Esophagus squamous epithelium (tissue), 5 donors: Measurements from ENCODE around the gene SMYD3. TPM values are rescaled to one million over a fixed set of nuclear protein-coding genes. Genes with fewer than 3 reads are reported as not detected.

Source experiments
- DNase-seq: peaks from one replicate; lab custom pipeline; 2025; lab: John Stamatoyannopoulos, UW
- H3K27ac ChIP-seq, 4 donors: fragments of 200-600 bp; sonication (generic); one replicate each; pipeline ENCODE4 v1.5.1; 2016 to 2019; ENCODE audit warnings: mild to moderate bottlenecking in 1 of 4
- H3K27me3 ChIP-seq, 4 donors: fragments of 200-600 bp; sonication (generic); 1 replicate in 3 of 4; 2 replicates in 1 of 4; pipeline versions ENCODE4 v1.5.1 to v1.6.0; 2017 to 2021; ENCODE audit warnings: antibody characterized with exemption in 1 of 4
- H3K36me3 ChIP-seq, 3 donors: fragments of 200-600 bp; sonication (generic); one replicate each; pipeline ENCODE4 v1.5.1; 2016 to 2019
- H3K4me1 ChIP-seq, 3 donors: fragments of 200-600 bp; sonication (generic); one replicate each; pipeline ENCODE4 v1.5.1; 2017 to 2019
- H3K4me3 ChIP-seq, 4 donors: fragments of 200-600 bp; sonication (generic); 1 replicate in 3 of 4; 2 replicates in 1 of 4; pipeline ENCODE4 v1.5.1; 2016 to 2019; ENCODE audit warnings: mild to moderate bottlenecking in 2 of 4, moderate library complexity in 1 of 4
- H3K9me3 ChIP-seq, 3 donors: fragments of 200-600 bp; sonication (generic); one replicate each; pipeline ENCODE4 v1.5.1; 2016 to 2019
- POLR2A ChIP-seq, 4 donors: fragments of 450-650 bp; IDR thresholded peaks; one replicate each; pipeline ENCODE4 v1.6.1; 2017; ENCODE audit warnings: antibody characterized with exemption in 4 of 4, mild to moderate bottlenecking in 4 of 4, moderate library complexity in 3 of 4
- WGBS, 2 donors: methylation state at CpG; one replicate each; pipeline ENCODE4 v1.1.5; 2018; 5-methylcytosine and 5-hydroxymethylcytosine counted together
- intact Hi-C: fragments of 100-400 bp; cut with DNase I; formaldehyde crosslinking; loops from one replicate; pipeline ENCODE4 v1.15.0; 2022
- total RNA-seq, 4 donors: library from RNA; depleted of rRNA; stranded (reverse); fragments of >200 nt; gene quantifications; one replicate each; pipeline ENCODE4 v1.1.0, GENCODE V29; 2016
- TF ChIP-seq, protein P1 (sequence below), 6 experiments: fragments of 450-650 bp in 4 of 6; fragments of 200-600 bp in 2 of 6; sonication (generic) in 2 of 6; IDR thresholded peaks; one replicate each; pipeline ENCODE4 v1.5.1; 2016 to 2019; ENCODE audit warnings: antibody characterized with exemption in 6 of 6, mild to moderate bottlenecking in 4 of 6, moderate library complexity in 4 of 6
- donor health status: DM: yes; HTN: yes; CAD: no.

Gene SMYD3
- total RNA-seq, 4 donors from 2014 or later = 8.4 to 15.8 (median 11.5) TPM

DNA sequence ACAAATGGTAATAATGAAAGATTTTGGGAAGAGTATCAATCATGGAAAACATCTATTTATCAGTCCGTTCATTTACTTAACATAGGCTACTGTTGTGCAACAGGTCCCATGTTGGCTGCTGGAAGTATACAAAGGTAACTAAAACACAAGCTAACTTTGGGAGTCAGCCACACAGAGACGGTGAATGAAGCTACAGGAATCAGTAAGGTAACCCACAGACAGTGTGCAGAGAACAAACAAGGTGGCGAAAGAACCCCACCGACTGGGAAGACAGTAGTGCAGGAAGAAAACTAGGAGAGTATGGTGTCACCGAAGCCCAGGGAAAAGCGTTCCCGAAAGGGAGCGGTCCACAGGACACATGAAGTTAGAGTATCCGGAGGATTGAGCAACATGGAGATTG is 342.3 kb downstream of the SMYD3 start:
- Histone ChIP-seq H3K9me3 (no peaks in the 10 kb centered on the region), H3K36me3 (no peaks in the 10 kb centered on the region), H3K27me3 (no peaks in the 10 kb centered on the region), H3K4me3 (no peak overlapping the region), H3K4me1 (peaks cover 0 to 53% (median 14%) of the 10 kb centered on the region in 3 donors), H3K27ac (no peak overlapping the region)
- DNase-seq = no peak
- TF ChIP-seq, protein P1, sequence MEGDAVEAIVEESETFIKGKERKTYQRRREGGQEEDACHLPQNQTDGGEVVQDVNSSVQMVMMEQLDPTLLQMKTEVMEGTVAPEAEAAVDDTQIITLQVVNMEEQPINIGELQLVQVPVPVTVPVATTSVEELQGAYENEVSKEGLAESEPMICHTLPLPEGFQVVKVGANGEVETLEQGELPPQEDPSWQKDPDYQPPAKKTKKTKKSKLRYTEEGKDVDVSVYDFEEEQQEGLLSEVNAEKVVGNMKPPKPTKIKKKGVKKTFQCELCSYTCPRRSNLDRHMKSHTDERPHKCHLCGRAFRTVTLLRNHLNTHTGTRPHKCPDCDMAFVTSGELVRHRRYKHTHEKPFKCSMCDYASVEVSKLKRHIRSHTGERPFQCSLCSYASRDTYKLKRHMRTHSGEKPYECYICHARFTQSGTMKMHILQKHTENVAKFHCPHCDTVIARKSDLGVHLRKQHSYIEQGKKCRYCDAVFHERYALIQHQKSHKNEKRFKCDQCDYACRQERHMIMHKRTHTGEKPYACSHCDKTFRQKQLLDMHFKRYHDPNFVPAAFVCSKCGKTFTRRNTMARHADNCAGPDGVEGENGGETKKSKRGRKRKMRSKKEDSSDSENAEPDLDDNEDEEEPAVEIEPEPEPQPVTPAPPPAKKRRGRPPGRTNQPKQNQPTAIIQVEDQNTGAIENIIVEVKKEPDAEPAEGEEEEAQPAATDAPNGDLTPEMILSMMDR (IDR thresholded peaks at IDR 0.05) = no peak
- no peak for TF ChIP-seq POLR2A (IDR thresholded peaks at IDR 0.05)
- 93 to 98% methylated on average over 9 of the region's 9 CpGs for WGBS, 2 donors
- intact Hi-C loops = no loop called here

DNA sequence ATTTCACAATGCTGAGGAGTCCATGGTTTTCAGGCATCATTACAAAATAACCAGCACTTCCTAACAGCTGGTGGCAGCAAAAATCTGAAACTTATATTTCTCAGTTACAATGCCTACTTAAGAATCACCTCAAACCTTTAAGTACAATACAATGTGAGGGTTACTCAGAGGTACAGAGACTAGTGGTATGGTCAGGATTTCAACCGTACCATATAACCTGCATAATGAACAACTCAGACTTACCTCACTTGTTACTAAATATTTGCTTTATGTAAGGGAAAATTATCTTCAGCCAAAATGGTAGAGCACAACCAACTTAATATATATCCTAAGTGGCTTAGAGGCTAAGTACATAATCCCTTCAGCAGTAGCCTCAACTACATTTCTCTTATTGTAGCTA is 344.5 kb downstream of the SMYD3 start:
- no peaks in the 10 kb centered on the region for H3K27me3 ChIP-seq
- H3K4me3 ChIP-seq = no peak overlapping the region
- H3K9me3 ChIP-seq = no peaks in the 10 kb centered on the region
- DNase-seq = no peak
- intact Hi-C loops = no loop called here
- TF ChIP-seq, protein P1 (IDR thresholded peaks at IDR 0.05) = no peak
- no peaks in the 10 kb centered on the region for H3K36me3 ChIP-seq
- H3K4me1 ChIP-seq = peaks cover 0 to 60% (median 14%) of the 10 kb centered on the region in 3 donors
- WGBS, 2 donors = 62 to 88% methylated on average over 1 of the region's 1 CpG
- H3K27ac ChIP-seq = no peak overlapping the region

DNA sequence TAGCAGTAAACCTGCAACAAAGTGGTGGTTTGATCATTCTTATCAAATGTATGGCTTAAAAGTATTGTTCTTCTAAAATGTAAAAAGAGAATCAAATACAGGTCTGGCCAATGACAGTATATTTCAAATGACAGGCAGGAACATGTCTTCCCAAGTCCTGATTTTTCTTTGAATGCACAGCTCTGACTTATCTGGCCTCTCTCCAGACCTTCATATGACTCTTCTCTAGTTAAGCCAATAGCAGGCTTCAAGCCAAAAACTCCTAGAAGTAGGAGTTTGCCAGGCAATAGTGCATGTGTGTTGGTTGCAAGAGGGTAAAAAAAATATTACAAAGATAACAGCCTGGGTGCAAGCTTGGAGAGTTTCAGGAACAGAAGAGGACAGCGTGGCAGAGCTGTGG is 345.5 kb downstream of the SMYD3 start:
- Histone ChIP-seq H3K4me3 (no peak overlapping the region), H3K9me3 (no peaks in the 10 kb centered on the region), H3K4me1 (peaks cover 0 to 56% (median 14%) of the 10 kb centered on the region in 3 donors), H3K27me3 (no peaks in the 10 kb centered on the region), H3K36me3 (no peaks in the 10 kb centered on the region), H3K27ac (peak overlapping the region in 3 of 4 donors; percentile 7 to 71 (median 68))
- WGBS, 2 donors = 47 to 71% methylated on average over 1 of the region's 1 CpG
- TF ChIP-seq POLR2A (IDR thresholded peaks at IDR 0.05) = no peak
- TF ChIP-seq, protein P1 (IDR thresholded peaks at IDR 0.05) = no peak
- intact Hi-C loops = no loop called here
- no peak for DNase-seq

DNA sequence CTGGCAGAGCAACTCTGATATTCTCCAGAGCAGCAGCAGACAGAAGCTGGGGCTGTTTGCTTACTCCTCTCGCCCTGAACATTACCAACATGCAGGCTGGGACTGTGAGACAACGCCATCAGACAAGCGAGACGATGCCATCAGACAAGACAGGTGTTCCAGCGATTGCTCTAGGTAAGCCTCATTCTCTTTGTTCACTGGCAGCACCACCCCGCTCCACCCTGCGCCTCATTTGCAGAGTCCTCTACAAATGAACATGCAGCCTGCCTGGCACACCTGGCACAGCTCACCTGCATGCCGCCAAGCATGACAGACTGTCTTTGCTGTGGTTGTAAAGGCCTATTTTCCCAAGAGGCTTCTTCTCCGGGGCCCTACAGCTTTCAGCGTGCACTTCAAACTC is 346.2 kb downstream of the SMYD3 start:
- Histone ChIP-seq H3K27me3 (no peaks in the 10 kb centered on the region), H3K27ac (peak overlapping the region in 3 of 4 donors; percentile 7 to 71 (median 68)), H3K4me3 (no peak overlapping the region), H3K9me3 (no peaks in the 10 kb centered on the region), H3K4me1 (peaks cover 0 to 53% (median 12%) of the 10 kb centered on the region in 3 donors), H3K36me3 (no peaks in the 10 kb centered on the region)
- TF ChIP-seq, protein P1 (IDR thresholded peaks at IDR 0.05) = no peak
- no peak for TF ChIP-seq POLR2A (IDR thresholded peaks at IDR 0.05)
- intact Hi-C loops = no loop called here
- WGBS, 2 donors = 48 to 53% methylated on average over 10 of the region's 10 CpGs
- no peak for DNase-seq

DNA sequence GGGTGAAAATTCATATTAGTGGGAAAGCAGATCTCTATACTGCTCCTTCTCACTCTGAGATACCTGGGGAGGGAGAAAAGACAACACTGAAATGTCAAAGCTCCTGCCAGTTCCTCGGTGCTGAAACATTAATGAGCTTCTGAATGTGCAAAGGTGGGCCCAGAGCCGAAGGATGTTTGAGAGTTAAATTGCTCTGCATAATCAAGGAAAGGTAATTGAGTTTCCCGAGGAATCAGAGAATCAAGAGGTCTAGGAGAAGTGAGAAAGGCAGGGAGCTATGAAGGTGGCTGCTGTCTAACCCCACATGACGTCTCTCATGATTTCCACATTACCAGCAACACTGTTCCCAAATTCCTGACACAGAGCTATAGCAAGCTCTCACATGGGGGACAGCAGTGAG is 346.7 kb downstream of the SMYD3 start:
- no peak for TF ChIP-seq POLR2A (IDR thresholded peaks at IDR 0.05)
- TF ChIP-seq, protein P1 (IDR thresholded peaks at IDR 0.05) = no peak
- Histone ChIP-seq H3K27ac (peak overlapping the region in 1 of 4 donors; percentile 68), H3K4me1 (peaks cover 0 to 48% (median 8%) of the 10 kb centered on the region in 3 donors), H3K4me3 (no peak overlapping the region), H3K9me3 (no peaks in the 10 kb centered on the region), H3K27me3 (no peaks in the 10 kb centered on the region), H3K36me3 (no peaks in the 10 kb centered on the region)
- DNase-seq = no peak
- intact Hi-C loops = no loop called here
- WGBS, 2 donors = 83 to 85% methylated on average over 4 of the region's 4 CpGs
